ENCODE measurements around the gene MUS81.

Gene MUS81

DNA sequence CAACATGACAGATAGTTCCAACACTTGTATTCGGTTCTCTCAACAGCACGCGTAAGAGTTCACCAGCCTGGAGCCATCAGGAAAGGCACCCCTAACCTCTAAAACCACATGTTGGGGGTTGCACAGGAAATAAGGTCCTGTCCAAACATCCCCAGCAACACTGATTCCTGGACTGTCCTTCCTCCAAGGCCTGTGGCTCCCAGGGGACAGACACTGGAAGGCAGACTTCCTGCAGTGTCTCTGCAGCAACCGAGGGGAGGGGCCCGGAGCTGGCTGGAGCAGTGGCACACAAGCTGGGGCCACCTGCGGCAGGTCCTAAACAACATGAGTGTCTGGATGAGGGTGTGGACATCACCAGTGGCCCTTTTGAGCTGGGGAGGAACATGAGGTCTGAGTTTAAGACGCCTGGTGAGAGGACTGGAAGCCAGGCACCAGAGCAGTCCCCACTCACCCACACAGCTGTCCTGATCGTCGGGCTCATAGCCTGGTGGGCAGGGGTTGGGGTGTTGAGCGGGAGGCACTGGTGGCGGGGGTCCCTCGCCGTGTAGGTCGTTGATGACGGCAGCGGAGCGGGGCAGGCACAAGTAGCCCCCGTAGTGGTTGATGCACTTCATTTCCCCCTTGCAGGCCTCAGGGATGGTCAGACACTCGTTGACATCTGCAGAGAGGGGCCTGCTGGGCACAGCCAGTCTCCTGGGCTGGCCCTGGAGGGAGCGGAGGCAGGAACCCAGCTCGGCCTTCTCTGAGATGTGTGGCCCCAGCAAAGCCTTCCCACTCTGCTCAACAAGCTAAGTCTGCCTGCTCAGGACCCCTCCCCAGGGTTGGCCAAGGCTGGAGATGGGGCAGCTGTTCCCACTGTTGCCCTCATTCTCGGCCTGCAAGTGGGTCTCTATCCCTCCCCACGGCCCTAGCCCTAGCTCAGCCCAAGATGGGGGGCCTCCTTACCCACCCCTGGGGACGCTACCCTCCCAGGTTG is 10.8 kb downstream of the MUS81 start:
- DNase-seq (ENCODE audit: insufficient read length, low spot score) (no peak), FAIRE-seq (peak; percentile 38)
- no peak for TF ChIP-seq TAF1 (IDR thresholded peaks at IDR 0.05; ENCODE audit: low read depth, low read length)
- no peak for TF ChIP-seq SPI1 (IDR thresholded peaks at IDR 0.05; ENCODE audit: low read depth, low read length)
- no peak; the same call in 1 of the 2 replicates for TF ChIP-seq POLR2AphosphoS5 (IDR thresholded peaks at IDR 0.05; ENCODE audit: low read depth, low read length)
- no peak for TF ChIP-seq PAX5 (IDR thresholded peaks at IDR 0.05; ENCODE audit: insufficient read depth, low read length, severe bottlenecking)
- no peak; the same call in 1 of the 2 replicates for TF ChIP-seq POLR2A (IDR thresholded peaks at IDR 0.05; ENCODE audit: low read depth, low read length)
- no peak for TF ChIP-seq POU2F2 (IDR thresholded peaks at IDR 0.05; ENCODE audit: low read depth, low read length)

- no peak for FAIRE-seq
- no peak for DNase-seq (ENCODE audit: insufficient read length, low spot score)
- TF ChIP-seq PAX5 (IDR thresholded peaks at IDR 0.05; ENCODE audit: insufficient read depth, low read length, severe bottlenecking), result no peak
- TF ChIP-seq POLR2A (IDR thresholded peaks at IDR 0.05; ENCODE audit: low read depth, low read length), result no peak
- no peak for TF ChIP-seq POLR2AphosphoS5 (IDR thresholded peaks at IDR 0.05; ENCODE audit: low read depth, low read length)
- no peak for TF ChIP-seq POU2F2 (IDR thresholded peaks at IDR 0.05; ENCODE audit: low read depth, low read length)
- TF ChIP-seq TAF1 (IDR thresholded peaks at IDR 0.05; ENCODE audit: low read depth, low read length), result no peak
- no peak for TF ChIP-seq SPI1 (IDR thresholded peaks at IDR 0.05; ENCODE audit: low read depth, low read length)
Observed at GRCh38 chr11:65871811-65872548, 11.7 kb downstream of the MUS81 start.

DNA sequence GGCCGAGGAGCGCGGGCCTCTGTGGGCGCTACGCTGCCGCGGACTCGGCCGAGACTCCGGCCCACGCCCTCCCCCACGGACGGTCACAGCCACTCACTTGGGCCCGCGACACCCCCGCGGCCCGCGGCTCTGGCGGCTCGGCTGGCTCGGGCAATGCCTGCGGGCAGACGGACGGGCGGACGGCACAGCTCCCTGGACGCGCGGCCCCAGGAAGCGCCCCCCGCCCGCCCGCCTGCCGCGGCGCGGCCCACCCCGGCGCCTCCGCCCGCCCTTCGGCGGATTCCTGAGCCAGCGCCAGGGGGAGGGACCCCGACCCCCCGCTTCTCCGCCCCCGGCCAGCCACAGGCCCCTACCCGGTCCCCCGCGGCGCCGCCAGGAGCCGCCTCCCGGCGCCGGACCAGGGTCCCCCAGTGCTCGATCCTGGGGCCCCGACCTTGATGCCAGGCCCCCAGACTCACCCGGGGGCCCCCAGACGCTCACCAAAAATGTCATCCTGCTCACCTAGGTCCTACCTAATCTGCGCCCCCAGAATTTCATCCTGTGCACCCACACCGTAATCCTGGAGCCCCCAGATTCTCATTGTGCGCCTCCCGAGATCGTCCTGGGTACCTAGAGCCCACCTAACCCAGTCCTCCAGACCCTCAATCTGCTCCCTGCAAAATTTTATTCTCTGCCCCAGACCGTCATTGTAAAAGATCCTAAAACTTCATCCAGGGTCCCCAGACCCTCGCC is 12.5 kb downstream of the MUS81 start, which contains the start of gene EFEMP2:
EFEMP2 (minus strand) TSS at position 215 of the 732 bp plus-strand sequence. CDS start 446 bp downstream, outside the sequence.
- no peak for FAIRE-seq

DNA sequence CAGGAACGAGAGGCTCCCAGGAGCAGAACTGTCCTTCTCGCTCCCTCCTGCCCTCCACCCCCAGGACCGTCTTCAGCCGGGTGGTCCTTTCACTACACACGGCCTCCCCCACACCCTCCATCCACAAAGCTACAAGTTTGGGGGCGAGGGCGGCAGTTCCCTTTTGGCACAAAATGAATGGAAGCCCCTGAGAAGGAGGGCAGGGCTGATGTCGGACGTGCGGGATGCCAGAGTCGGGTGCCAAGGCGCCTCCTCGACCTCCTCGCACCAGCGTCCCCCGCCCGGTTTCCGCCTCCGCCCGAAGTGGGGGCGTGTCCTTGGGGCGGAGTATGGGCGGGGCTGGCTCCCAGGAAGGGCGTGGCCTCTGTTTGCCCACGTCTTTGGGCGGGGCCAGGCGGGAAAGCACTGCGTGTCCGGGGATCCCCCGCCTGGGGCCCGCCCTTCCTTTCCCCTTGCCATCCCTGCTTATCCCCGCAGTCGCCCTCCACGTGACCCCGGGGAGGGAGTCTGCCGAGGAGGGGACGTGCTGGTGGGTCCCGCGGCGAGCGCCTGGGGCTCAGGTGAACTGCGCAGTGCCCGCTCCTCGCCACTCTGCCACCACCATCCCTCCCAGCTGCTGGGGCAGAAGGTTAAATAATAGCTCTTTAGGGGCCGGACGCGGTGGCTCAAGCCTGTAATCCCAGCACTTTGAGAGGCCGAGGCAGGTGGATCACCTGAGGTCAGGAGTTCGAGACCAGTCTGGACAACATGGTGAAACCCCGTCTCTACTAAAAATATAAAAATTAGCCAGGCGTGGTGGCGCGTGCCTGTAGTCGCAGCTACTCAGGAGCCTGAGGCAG is 13.3 kb downstream of the MUS81 start:
- TF ChIP-seq POLR2AphosphoS5 (IDR thresholded peaks at IDR 0.05; ENCODE audit: low read depth, low read length) (no peak), TAF1 (IDR thresholded peaks at IDR 0.05; ENCODE audit: low read depth, low read length) (no peak), POU2F2 (IDR thresholded peaks at IDR 0.05; ENCODE audit: low read depth, low read length) (no peak), PAX5 (IDR thresholded peaks at IDR 0.05; ENCODE audit: insufficient read depth, low read length, severe bottlenecking) (no peak), SPI1 (IDR thresholded peaks at IDR 0.05; ENCODE audit: low read depth, low read length) (no peak), POLR2A (IDR thresholded peaks at IDR 0.05; ENCODE audit: low read depth, low read length) (peak; percentile 39; the same call in 1 of the 2 replicates)
- DNase-seq (ENCODE audit: insufficient read length, low spot score), result peak; percentile 98
- peak; percentile 100 for FAIRE-seq

More for the DNA sequence above, 12.5 kb downstream of the MUS81 start, which contains the start of gene EFEMP2:
- no peak for DNase-seq (ENCODE audit: insufficient read length, low spot score)
- TF ChIP-seq POLR2AphosphoS5 (IDR thresholded peaks at IDR 0.05; ENCODE audit: low read depth, low read length) (no peak), POLR2A (IDR thresholded peaks at IDR 0.05; ENCODE audit: low read depth, low read length) (no peak; the same call in 1 of the 2 replicates), SPI1 (IDR thresholded peaks at IDR 0.05; ENCODE audit: low read depth, low read length) (no peak), TAF1 (IDR thresholded peaks at IDR 0.05; ENCODE audit: low read depth, low read length) (no peak), POU2F2 (IDR thresholded peaks at IDR 0.05; ENCODE audit: low read depth, low read length) (no peak), PAX5 (IDR thresholded peaks at IDR 0.05; ENCODE audit: insufficient read depth, low read length, severe bottlenecking) (no peak)

GRCh38 chr11:65879617-65880016 is 19.4 kb downstream of the MUS81 start, which contains the start of gene CTSW:
Gene CTSW, plus strand, starts transcription at chr11:65879837. Its CDS starts 18 bp downstream, at chr11:65879855.
- no peak for DNase-seq (ENCODE audit: insufficient read length, low spot score)
- FAIRE-seq, result peak; percentile 47
- no peak for TF ChIP-seq POU2F2 (IDR thresholded peaks at IDR 0.05; ENCODE audit: low read depth, low read length)
- no peak for TF ChIP-seq TAF1 (IDR thresholded peaks at IDR 0.05; ENCODE audit: low read depth, low read length)
- no peak for TF ChIP-seq POLR2A (IDR thresholded peaks at IDR 0.05; ENCODE audit: low read depth, low read length)

DNA sequence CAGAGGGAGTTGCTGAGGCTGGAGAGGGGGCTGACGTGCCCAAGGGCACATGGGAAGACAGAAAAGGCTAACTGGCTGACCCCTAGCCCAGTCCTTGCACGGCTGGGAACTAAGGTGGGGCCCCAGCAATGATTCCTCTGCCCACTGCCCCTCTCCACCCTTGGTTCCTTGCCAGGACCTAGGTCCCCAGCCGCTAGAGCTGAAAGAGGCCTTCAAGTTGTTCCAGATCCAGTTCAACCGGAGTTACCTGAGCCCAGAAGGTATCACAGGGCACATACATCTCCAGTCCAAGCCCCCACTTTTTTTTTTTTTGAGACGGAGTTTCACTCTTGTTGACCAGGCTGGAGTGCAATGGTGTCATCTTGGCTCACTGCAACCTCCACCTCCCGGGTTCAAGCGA is 19.8 kb downstream of the MUS81 start:
- DNase-seq (ENCODE audit: insufficient read length, low spot score) (no peak), FAIRE-seq (no peak)
- TF ChIP-seq POU2F2 (IDR thresholded peaks at IDR 0.05; ENCODE audit: low read depth, low read length) (no peak), SPI1 (IDR thresholded peaks at IDR 0.05; ENCODE audit: low read depth, low read length) (no peak), POLR2A (IDR thresholded peaks at IDR 0.05; ENCODE audit: low read depth, low read length) (no peak), PAX5 (IDR thresholded peaks at IDR 0.05; ENCODE audit: insufficient read depth, low read length, severe bottlenecking) (no peak), TAF1 (IDR thresholded peaks at IDR 0.05; ENCODE audit: low read depth, low read length) (no peak), POLR2AphosphoS5 (IDR thresholded peaks at IDR 0.05; ENCODE audit: low read depth, low read length) (no peak)

- FAIRE-seq (peak; percentile 50), DNase-seq (ENCODE audit: insufficient read length, low spot score) (no peak)
- TF ChIP-seq POLR2A (IDR thresholded peaks at IDR 0.05; ENCODE audit: low read depth, low read length), result no peak
- no peak for TF ChIP-seq TAF1 (IDR thresholded peaks at IDR 0.05; ENCODE audit: low read depth, low read length)
- TF ChIP-seq PAX5 (IDR thresholded peaks at IDR 0.05; ENCODE audit: insufficient read depth, low read length, severe bottlenecking), result no peak
- 0 out of 2 replicates have a peak, but pooled peaks have one; percentile 24 for TF ChIP-seq POLR2AphosphoS5 (IDR thresholded peaks at IDR 0.05; ENCODE audit: low read depth, low read length)
Observed at GRCh38 chr11:65880844-65881421, 20.7 kb downstream of the MUS81 start.
